ENCODE measurements around the gene FBXL7.

DNA sequence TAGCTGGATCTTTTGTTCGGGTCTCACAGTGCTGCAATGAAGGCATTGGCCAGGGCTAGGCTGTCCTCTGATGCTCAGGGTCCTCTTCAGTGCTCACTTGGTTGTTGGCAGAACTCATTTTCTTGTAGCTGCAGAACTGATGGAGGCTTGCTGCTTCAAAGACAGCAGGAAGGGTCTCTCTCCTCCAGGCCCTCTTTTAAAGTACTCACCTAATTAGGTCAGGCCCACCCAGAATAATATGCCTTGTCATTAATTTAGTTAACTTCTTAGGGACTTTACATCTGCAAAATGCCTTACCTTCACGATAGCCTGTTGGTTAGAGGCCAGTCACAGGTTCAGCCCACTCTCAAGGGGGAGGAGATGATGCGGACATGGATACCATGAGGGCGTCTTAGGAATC is 114.7 kb downstream of the FBXL7 start:
- TF ChIP-seq, protein P1, sequence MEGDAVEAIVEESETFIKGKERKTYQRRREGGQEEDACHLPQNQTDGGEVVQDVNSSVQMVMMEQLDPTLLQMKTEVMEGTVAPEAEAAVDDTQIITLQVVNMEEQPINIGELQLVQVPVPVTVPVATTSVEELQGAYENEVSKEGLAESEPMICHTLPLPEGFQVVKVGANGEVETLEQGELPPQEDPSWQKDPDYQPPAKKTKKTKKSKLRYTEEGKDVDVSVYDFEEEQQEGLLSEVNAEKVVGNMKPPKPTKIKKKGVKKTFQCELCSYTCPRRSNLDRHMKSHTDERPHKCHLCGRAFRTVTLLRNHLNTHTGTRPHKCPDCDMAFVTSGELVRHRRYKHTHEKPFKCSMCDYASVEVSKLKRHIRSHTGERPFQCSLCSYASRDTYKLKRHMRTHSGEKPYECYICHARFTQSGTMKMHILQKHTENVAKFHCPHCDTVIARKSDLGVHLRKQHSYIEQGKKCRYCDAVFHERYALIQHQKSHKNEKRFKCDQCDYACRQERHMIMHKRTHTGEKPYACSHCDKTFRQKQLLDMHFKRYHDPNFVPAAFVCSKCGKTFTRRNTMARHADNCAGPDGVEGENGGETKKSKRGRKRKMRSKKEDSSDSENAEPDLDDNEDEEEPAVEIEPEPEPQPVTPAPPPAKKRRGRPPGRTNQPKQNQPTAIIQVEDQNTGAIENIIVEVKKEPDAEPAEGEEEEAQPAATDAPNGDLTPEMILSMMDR (IDR thresholded peaks at IDR 0.05; ENCODE audit: insufficient read depth, low read length, poor library complexity, severe bottlenecking), result no peak
- TF ChIP-seq EZH2phosphoT487 (conservative IDR thresholded peaks at IDR 0.05; ENCODE audit: low read length), result no peak
